Duodenal mucosa (tissue), 2 donors: ENCODE measurements around the gene KRT35.
A peak's percentile ranks its signal among the peaks of the same experiment; 100 is the strongest.

Source experiments
- H3K27ac ChIP-seq: one replicate; pipeline ENCODE4 v1.7.0; 2013; ENCODE audit warnings: low read depth, low read length
- H3K27me3 ChIP-seq, 2 donors: one replicate each; pipeline ENCODE4 v1.7.0; 2013; ENCODE audit warnings: low read length in 2 of 2, control low read depth in 1 of 2; ENCODE audit not compliant: insufficient read depth in 2 of 2, control insufficient read depth in 1 of 2
- H3K36me3 ChIP-seq, 2 donors: one replicate each; pipeline ENCODE4 v1.7.0; 2013; ENCODE audit warnings: low read length in 2 of 2, control low read depth in 1 of 2; ENCODE audit not compliant: insufficient read depth in 2 of 2, control insufficient read depth in 1 of 2
- H3K4me1 ChIP-seq, 2 donors: one replicate each; pipeline ENCODE4 v1.7.0; 2013; ENCODE audit warnings: low read length in 2 of 2, control low read depth in 1 of 2; ENCODE audit not compliant: insufficient read depth in 2 of 2, control insufficient read depth in 1 of 2
- H3K4me3 ChIP-seq, 2 donors: one replicate each; pipeline ENCODE4 v1.7.0; 2013; ENCODE audit warnings: low read length in 2 of 2, low read depth in 1 of 2
- H3K9ac ChIP-seq, 2 donors: one replicate each; pipeline ENCODE4 v1.7.0; 2013; ENCODE audit warnings: low read length in 2 of 2, low read depth in 1 of 2
- H3K9me3 ChIP-seq, 2 donors: one replicate each; pipeline ENCODE4 v1.7.0; 2013; ENCODE audit warnings: low read length in 2 of 2, control low read depth in 1 of 2; ENCODE audit not compliant: control insufficient read depth in 1 of 2

The KRT35 gene

GRCh38 chr17:41500131-41500911 lies 19.4 kb upstream of the KRT35 start:
- Histone ChIP-seq H3K9me3 (no peaks in the 10 kb centered on the region), H3K9ac (no peak overlapping the region), H3K4me1 (peaks cover 10% of the 10 kb centered on the region in 2 donors), H3K36me3 (no peaks in the 10 kb centered on the region), H3K27ac (no peak overlapping the region), H3K27me3 (no peaks in the 10 kb centered on the region), H3K4me3 (no peak overlapping the region)

DNA sequence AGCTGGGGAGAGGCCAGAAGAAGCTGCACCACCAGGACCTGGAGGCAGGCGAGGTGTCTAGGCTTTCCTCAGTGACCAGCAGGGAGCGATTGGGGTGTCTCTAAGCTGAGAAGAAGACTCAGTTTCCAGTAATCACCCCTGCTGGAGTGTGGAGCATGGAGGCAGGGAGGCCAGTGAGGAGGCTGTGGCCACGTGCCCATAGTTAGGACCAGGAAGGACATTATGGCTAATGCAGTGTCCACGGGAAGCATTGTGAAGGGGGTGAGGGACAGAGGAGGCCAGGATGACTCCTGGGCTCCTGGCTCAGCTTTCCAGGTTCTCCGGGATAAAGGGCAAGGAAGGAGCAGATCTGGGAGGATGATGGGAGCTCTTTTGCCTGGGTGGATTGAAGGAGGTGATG lies 18.8 kb upstream of the KRT35 start:
- Histone ChIP-seq H3K27ac (no peak overlapping the region), H3K27me3 (no peaks in the 10 kb centered on the region), H3K4me3 (no peak overlapping the region), H3K36me3 (no peaks in the 10 kb centered on the region), H3K9me3 (no peaks in the 10 kb centered on the region), H3K4me1 (peaks cover 10% of the 10 kb centered on the region in 2 donors), H3K9ac (no peak overlapping the region)

GRCh38 chr17:41498276-41498675 lies 17.3 kb upstream of the KRT35 start:
- Histone ChIP-seq H3K9me3 (no peaks in the 10 kb centered on the region), H3K4me3 (no peak overlapping the region), H3K9ac (no peak overlapping the region), H3K36me3 (no peaks in the 10 kb centered on the region), H3K27ac (no peak overlapping the region), H3K27me3 (no peaks in the 10 kb centered on the region), H3K4me1 (peaks cover 10% of the 10 kb centered on the region in 2 donors)

DNA sequence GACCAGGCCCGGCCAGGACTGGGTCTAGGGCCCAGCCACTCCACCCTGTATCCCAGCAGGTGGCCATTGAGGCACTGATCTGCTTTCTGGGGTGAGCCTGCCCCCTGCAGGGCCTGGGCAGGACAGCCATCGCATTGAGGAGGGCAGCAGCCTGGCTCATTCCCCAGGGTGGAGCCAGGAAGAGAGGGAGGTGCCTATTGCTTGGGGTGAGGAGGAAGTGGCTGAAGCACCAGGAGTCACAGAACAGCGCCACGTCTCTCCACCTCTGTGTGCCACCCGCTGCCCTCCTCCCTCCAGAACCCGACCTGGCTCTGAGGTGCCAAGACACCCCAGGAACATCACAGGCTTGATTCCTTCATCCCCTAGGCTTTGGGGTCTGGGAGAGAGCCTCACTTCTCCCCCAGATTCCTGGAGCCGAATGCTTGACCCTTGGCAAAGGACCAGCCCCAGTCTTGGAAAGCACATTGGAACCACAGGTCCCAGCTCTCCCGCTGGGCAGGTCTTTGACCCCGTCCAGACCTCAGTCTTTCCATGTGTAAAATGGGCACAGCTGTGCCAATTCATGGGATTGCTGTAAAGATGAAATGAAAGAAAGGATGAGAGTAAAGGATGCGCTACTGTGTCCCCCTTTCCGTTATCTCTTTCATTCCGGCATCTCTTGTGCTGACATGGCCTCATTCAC lies 16.0 kb upstream of the KRT35 start:
- no peak overlapping the region for H3K27ac ChIP-seq
- H3K27me3 ChIP-seq, result no peaks in the 10 kb centered on the region

GRCh38 chr17:41494524-41494923 lies 13.6 kb upstream of the KRT35 start:
- H3K4me1 ChIP-seq, result peaks cover 10 to 28% of the 10 kb centered on the region in 2 donors
- H3K36me3 ChIP-seq, result no peaks in the 10 kb centered on the region
- H3K9ac ChIP-seq, result no peak overlapping the region
- no peak overlapping the region for H3K4me3 ChIP-seq
- H3K27me3 ChIP-seq, result no peaks in the 10 kb centered on the region
- H3K9me3 ChIP-seq, result no peaks in the 10 kb centered on the region
- no peak overlapping the region for H3K27ac ChIP-seq

More for the DNA sequence above, 16.0 kb upstream of the KRT35 start:
- Histone ChIP-seq H3K9ac (peak overlapping the region; percentile 28 to 49), H3K4me1 (peaks cover 10 to 17% of the 10 kb centered on the region in 2 donors), H3K9me3 (no peaks in the 10 kb centered on the region), H3K4me3 (peak overlapping the region in 1 of 2 donors; percentile 48), H3K36me3 (no peaks in the 10 kb centered on the region)

- H3K4me3 ChIP-seq, result no peak overlapping the region
- H3K9ac ChIP-seq, result no peak overlapping the region
- no peaks in the 10 kb centered on the region for H3K9me3 ChIP-seq
- no peaks in the 10 kb centered on the region for H3K27me3 ChIP-seq
- H3K36me3 ChIP-seq, result no peaks in the 10 kb centered on the region
- no peak overlapping the region for H3K27ac ChIP-seq
- H3K4me1 ChIP-seq, result peaks cover 9 to 29% of the 10 kb centered on the region in 2 donors
Observed at GRCh38 chr17:41492771-41493170, 11.8 kb upstream of the KRT35 start.

DNA sequence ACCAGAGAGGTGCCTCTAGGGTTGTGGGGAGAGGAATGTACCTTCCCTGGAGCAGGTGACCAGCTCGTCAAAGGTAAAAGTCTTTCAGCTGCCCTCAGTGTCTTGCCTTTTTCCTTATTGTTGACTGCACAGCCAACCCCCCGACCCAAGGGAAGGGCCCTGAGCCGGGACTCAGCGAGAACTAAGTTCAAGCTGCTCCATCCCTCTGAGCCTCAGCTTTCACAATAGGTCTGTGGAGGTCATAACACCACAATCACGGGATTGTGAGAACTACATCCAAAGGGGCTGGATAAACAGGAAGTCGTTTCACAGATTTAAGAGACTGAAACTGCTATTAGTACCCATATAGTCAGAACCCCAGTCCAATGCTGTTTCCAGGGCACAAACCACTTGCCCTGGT lies 11.4 kb upstream of the KRT35 start:
- Histone ChIP-seq H3K9ac (no peak overlapping the region), H3K27ac (no peak overlapping the region), H3K36me3 (no peaks in the 10 kb centered on the region), H3K4me1 (peaks cover 5 to 26% of the 10 kb centered on the region in 2 donors), H3K27me3 (no peaks in the 10 kb centered on the region), H3K9me3 (no peaks in the 10 kb centered on the region), H3K4me3 (no peak overlapping the region)

- Histone ChIP-seq H3K27ac (no peak overlapping the region), H3K36me3 (no peaks in the 10 kb centered on the region), H3K9ac (no peak overlapping the region), H3K4me3 (no peak overlapping the region), H3K27me3 (no peaks in the 10 kb centered on the region), H3K9me3 (no peaks in the 10 kb centered on the region), H3K4me1 (peaks cover 0 to 19% of the 10 kb centered on the region in 2 donors)
Observed at GRCh38 chr17:41491476-41491875, 10.5 kb upstream of the KRT35 start.

- no peak overlapping the region for H3K27ac ChIP-seq
- H3K27me3 ChIP-seq, result no peaks in the 10 kb centered on the region
- no peak overlapping the region for H3K4me3 ChIP-seq
- peaks cover 0 to 19% of the 10 kb centered on the region in 2 donors for H3K4me1 ChIP-seq
- no peaks in the 10 kb centered on the region for H3K9me3 ChIP-seq
- H3K36me3 ChIP-seq, result no peaks in the 10 kb centered on the region
- H3K9ac ChIP-seq, result no peak overlapping the region
Observed at GRCh38 chr17:41490000-41490990, 9.3 kb upstream of the KRT35 start.
